ENCODE measurements around the gene SULT1B1. TPM values are rescaled to one million over a fixed set of nuclear protein-coding genes. Genes with fewer than 3 reads are reported as not detected.

Gene SULT1B1
- total and polyA plus RNA-seq, 2 donors (not counting 3 experiments of a cell fraction or from before 2014, with no cell fraction given): 45.0 to 59.5 TPM

GRCh38 chr4:69730002-69730401, 30.4 kb downstream of the SULT1B1 start:
- Histone ChIP-seq H3K4me1 (ENCODE audit: control insufficient read depth, extremely low read depth, insufficient read depth, low read length) (peaks cover 60% of the 10 kb centered on the region), H3K27ac (ENCODE audit: insufficient read depth, low read depth, low read length) (peak overlapping the region; percentile 94), H3K9me3 (replicated peaks; ENCODE audit: control insufficient read depth, insufficient read depth, low read length) (no peaks in the 10 kb centered on the region), H3K9me1 (replicated peaks; ENCODE audit: control insufficient read depth, extremely low read depth, insufficient read depth, low read length) (no peaks in the 10 kb centered on the region), H3K4me2 (ENCODE audit: insufficient read depth, low read length) (peak overlapping the region; percentile 67), H3K4me3 (replicated peaks in 1 of 3; ENCODE audit: insufficient read depth in 1 of 3, low read depth in 1 of 3, low read length in 3 of 3) (no peak overlapping the region), H4K20me1 (replicated peaks; ENCODE audit: control insufficient read depth, extremely low read depth, insufficient read depth, low read length) (no peaks in the 10 kb centered on the region), H2AFZ (ENCODE audit: low read depth, low read length) (no peak overlapping the region), H3K79me2 (ENCODE audit: control insufficient read depth, insufficient read depth, low read length) (no peaks in the 10 kb centered on the region), H3K36me3 (ENCODE audit: control insufficient read depth in 2 of 2, extremely low read depth in 1 of 2, insufficient read depth in 2 of 2, low read length in 2 of 2) (peaks cover 0 to 9% of the 10 kb centered on the region in 2 experiments), H3K27me3 (ENCODE audit: control insufficient read depth in 2 of 2, insufficient read depth in 2 of 2, low read length in 2 of 2) (no peaks in the 10 kb centered on the region), H3K9ac (replicated peaks; ENCODE audit: extremely low read depth, insufficient read depth, low read length) (peak overlapping the region; percentile 35)
- dilution Hi-C loops (cut with MboI; ENCODE audit: extremely low pct_ligation_motif_present, low sequenced_read_pairs): no loop called here
- TSS peak; percentile 23 for BruUV-seq (replicated peaks)
- POLR2A ChIA-PET: interaction anchor here (0.8 kb wide), 1 partner anchor 36 kb away, joined by 4 read pairs; no protein-coding TSS in a partner anchor
- CTCF ChIA-PET: no interaction called here
- intact Hi-C loops (cut with micrococcal nuclease): no loop called here
- TF ChIP-seq GATA2 (IDR thresholded peaks at IDR 0.05; ENCODE audit: insufficient read depth, insufficient read length, low read depth, low read length): peak; percentile 92
- no peak for TF ChIP-seq MYC (IDR thresholded peaks at IDR 0.05; ENCODE audit: low read depth, low read length)
- FAIRE-seq (no peak), DNase-seq (ENCODE audit: low read depth, low spot score) (peak; percentile 33)

- Histone ChIP-seq H3K4me3 (replicated peaks in 1 of 3; ENCODE audit: insufficient read depth in 1 of 3, low read depth in 1 of 3, low read length in 3 of 3) (no peak overlapping the region), H3K36me3 (ENCODE audit: control insufficient read depth in 2 of 2, extremely low read depth in 1 of 2, insufficient read depth in 2 of 2, low read length in 2 of 2) (peaks cover 0 to 6% of the 10 kb centered on the region in 2 experiments), H3K79me2 (ENCODE audit: control insufficient read depth, insufficient read depth, low read length) (no peaks in the 10 kb centered on the region), H4K20me1 (replicated peaks; ENCODE audit: control insufficient read depth, extremely low read depth, insufficient read depth, low read length) (no peaks in the 10 kb centered on the region), H3K9me1 (replicated peaks; ENCODE audit: control insufficient read depth, extremely low read depth, insufficient read depth, low read length) (no peaks in the 10 kb centered on the region), H3K27me3 (ENCODE audit: control insufficient read depth in 2 of 2, insufficient read depth in 2 of 2, low read length in 2 of 2) (no peaks in the 10 kb centered on the region), H3K9me3 (replicated peaks; ENCODE audit: control insufficient read depth, insufficient read depth, low read length) (no peaks in the 10 kb centered on the region), H3K4me2 (ENCODE audit: insufficient read depth, low read length) (peak overlapping the region; percentile 55), H3K9ac (replicated peaks; ENCODE audit: extremely low read depth, insufficient read depth, low read length) (peak overlapping the region; percentile 50), H2AFZ (ENCODE audit: low read depth, low read length) (no peak overlapping the region), H3K27ac (ENCODE audit: insufficient read depth, low read depth, low read length) (peak overlapping the region; percentile 94), H3K4me1 (ENCODE audit: control insufficient read depth, extremely low read depth, insufficient read depth, low read length) (peaks cover 60% of the 10 kb centered on the region)
- POLR2A ChIA-PET: interaction anchor here (1.0 to 1.3 kb wide), 2 partner anchors 33 to 38 kb away, joined by 3 to 4 read pairs; partner anchors contain the start of gene SULT1B1
- CTCF ChIA-PET: interaction anchor here (0.7 to 2.3 kb wide), 6 partner anchors 9 to 96 kb away, joined by 3 to 9 read pairs (median 5); partner anchors contain the start of gene SULT1B1
- BruUV-seq (replicated peaks): no TSS peak
- FAIRE-seq (no peak), DNase-seq (ENCODE audit: low read depth, low spot score) (no peak)
- no peak for TF ChIP-seq POLR2A (IDR thresholded peaks at IDR 0.05; ENCODE audit: low read depth, low read length)
- TF ChIP-seq JUN (IDR thresholded peaks at IDR 0.05; ENCODE audit: borderline replicate concordance, insufficient read depth, insufficient read length, low read depth): no peak
- no peak for TF ChIP-seq MAX (IDR thresholded peaks at IDR 0.05; ENCODE audit: insufficient read depth, insufficient read length)
- no peak for TF ChIP-seq POLR2AphosphoS5 (IDR thresholded peaks at IDR 0.05; ENCODE audit: insufficient read depth, low read depth, low read length)
- TF ChIP-seq, protein P1, sequence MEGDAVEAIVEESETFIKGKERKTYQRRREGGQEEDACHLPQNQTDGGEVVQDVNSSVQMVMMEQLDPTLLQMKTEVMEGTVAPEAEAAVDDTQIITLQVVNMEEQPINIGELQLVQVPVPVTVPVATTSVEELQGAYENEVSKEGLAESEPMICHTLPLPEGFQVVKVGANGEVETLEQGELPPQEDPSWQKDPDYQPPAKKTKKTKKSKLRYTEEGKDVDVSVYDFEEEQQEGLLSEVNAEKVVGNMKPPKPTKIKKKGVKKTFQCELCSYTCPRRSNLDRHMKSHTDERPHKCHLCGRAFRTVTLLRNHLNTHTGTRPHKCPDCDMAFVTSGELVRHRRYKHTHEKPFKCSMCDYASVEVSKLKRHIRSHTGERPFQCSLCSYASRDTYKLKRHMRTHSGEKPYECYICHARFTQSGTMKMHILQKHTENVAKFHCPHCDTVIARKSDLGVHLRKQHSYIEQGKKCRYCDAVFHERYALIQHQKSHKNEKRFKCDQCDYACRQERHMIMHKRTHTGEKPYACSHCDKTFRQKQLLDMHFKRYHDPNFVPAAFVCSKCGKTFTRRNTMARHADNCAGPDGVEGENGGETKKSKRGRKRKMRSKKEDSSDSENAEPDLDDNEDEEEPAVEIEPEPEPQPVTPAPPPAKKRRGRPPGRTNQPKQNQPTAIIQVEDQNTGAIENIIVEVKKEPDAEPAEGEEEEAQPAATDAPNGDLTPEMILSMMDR (IDR thresholded peaks at IDR 0.05; ENCODE audit: extremely low read depth in 1 of 2, insufficient read depth in 1 of 2, low read depth in 1 of 2, low read length in 2 of 2): no peak
- no peak for TF ChIP-seq MYC (IDR thresholded peaks at IDR 0.05; ENCODE audit: low read depth, low read length)
- no peak for TF ChIP-seq EZH2 (IDR thresholded peaks at IDR 0.05; ENCODE audit: borderline replicate concordance, low read depth, low read length, severe bottlenecking)
- TF ChIP-seq GATA2 (IDR thresholded peaks at IDR 0.05; ENCODE audit: insufficient read depth, insufficient read length, low read depth, low read length): no peak
- no peak for TF ChIP-seq FOS (IDR thresholded peaks at IDR 0.05; ENCODE audit: borderline replicate concordance, insufficient read depth, low read length)
- dilution Hi-C loops (cut with MboI; ENCODE audit: extremely low pct_ligation_motif_present, low sequenced_read_pairs): no loop called here
- intact Hi-C loops (cut with micrococcal nuclease): loop anchor here (1.0 kb wide), 1 partner anchor 72 kb away; no protein-coding TSS in a partner anchor
These were observed 32.5 kb downstream of the SULT1B1 start for GRCh38 chr4:69727926-69728325.

Measured in endothelial cell of umbilical vein (primary cell).